K562 (cell line): Measurements from ENCODE around the gene CEND1. TPM values are rescaled to one million over a fixed set of nuclear protein-coding genes. Genes with fewer than 3 reads are reported as not detected.

Experiments used
- HNRNPL ChIP-seq: fragments of 200-400 bp; formaldehyde crosslinking; IDR thresholded peaks from 2 replicates; pipeline ENCODE4 v1.6.1; 2017; ENCODE audit warnings: low read depth, mild to moderate bottlenecking, low read length
- LCOR ChIP-seq: sonication (generic); formaldehyde crosslinking; IDR thresholded peaks from 2 replicates; pipeline ENCODE4 v1.8.0; 2022; ENCODE audit warnings: mild to moderate bottlenecking, missing genetic modification reagents
- RB1 ChIP-seq: fragments of 450-650 bp; IDR thresholded peaks from 2 replicates; pipeline ENCODE4 v1.6.1; 2017; ENCODE audit warnings: low read depth, mild to moderate bottlenecking
- SAFB2 ChIP-seq: fragments of 200-400 bp; formaldehyde crosslinking; IDR thresholded peaks from 2 replicates; pipeline ENCODE4 v1.6.1; 2018; ENCODE audit warnings: borderline replicate concordance, low read length, low read depth, moderate library complexity; ENCODE audit not compliant: severe bottlenecking
- SIN3A ChIP-seq, 2 experiments: fragments of 150-350 bp in 1 of 2; IDR thresholded peaks; 2 replicates each; pipeline ENCODE4 v1.6.1; 2011 to 2016; ENCODE audit warnings: borderline replicate concordance in 2 of 2, low read depth in 2 of 2, low read length in 2 of 2, mild to moderate bottlenecking in 2 of 2, moderate library complexity in 2 of 2; ENCODE audit not compliant: control insufficient read depth in 1 of 2
- TEAD4 ChIP-seq, 2 experiments: sonication (generic) in 1 of 2; formaldehyde crosslinking in 1 of 2; IDR thresholded peaks; 2 replicates each; pipeline versions ENCODE4 v1.6.1 to v1.8.0; 2012 to 2022; ENCODE audit warnings: borderline replicate concordance in 1 of 2, inconsistent platforms in 1 of 2, low read length in 1 of 2, mild to moderate bottlenecking in 1 of 2, missing genetic modification reagents in 1 of 2
- XRCC5 ChIP-seq: fragments of 200-400 bp; formaldehyde crosslinking; IDR thresholded peaks from 2 replicates; pipeline ENCODE4 v1.6.1; 2017; ENCODE audit warnings: low read depth, mild to moderate bottlenecking, low read length
- ZBTB1 ChIP-seq: sonication (generic); formaldehyde crosslinking; IDR thresholded peaks from 2 replicates; pipeline ENCODE4 v1.8.1; 2023; ENCODE audit warnings: missing genetic modification reagents, low read depth, mild to moderate bottlenecking, borderline replicate concordance
- ZNF79 ChIP-seq: fragments of 250-450 bp; sonication (Bioruptor Pico); IDR thresholded peaks from 2 replicates; pipeline ENCODE4 v1.4.0; 2020; ENCODE audit warnings: low read depth, mild to moderate bottlenecking, moderate library complexity
- polyA plus RNA-seq, 8 experiments: library from polyadenylated mRNA; depleted of rRNA in 4 of 8; stranded (reverse) in 5 of 8; unstranded in 3 of 8; fragments of >200 nt; fragmentation: Nextera tagmentation in 2 of 8; fragmentation: Illumina TruSeq in 1 of 8; extraction: Ambion mirVana in 2 of 8; extraction: Trizol in 1 of 8; gene quantifications; 2 replicates each; pipeline versions ENCODE4 v1.2.1 to v1.2.3, GENCODE V29; 2011 to 2014; ENCODE audit warnings: inconsistent platforms in 1 of 8, missing spikeins in 1 of 8
- total RNA-seq, 7 experiments: library from RNA; depleted of rRNA in 6 of 7; stranded (reverse); fragments of >200 nt in 6 of 7; fragmentation: Illumina TruSeq in 2 of 7; extraction: Trizol in 2 of 7; gene quantifications; 2 replicates each; pipeline versions ENCODE4 v1.2.1 to v1.2.3, GENCODE V29; 2011 to 2021; ENCODE audit warnings: low replicate concordance in 1 of 7
- TF ChIP-seq, protein P1 (sequence below), 3 experiments: fragments of 200-800 bp in 1 of 3; sonication (Bioruptor generic) in 1 of 3; sonication (generic) in 1 of 3; formaldehyde crosslinking in 1 of 3; IDR thresholded peaks; 2 replicates each; pipeline versions ENCODE4 v1.6.1 to v1.8.0; 2016 to 2022; ENCODE audit warnings: mild to moderate bottlenecking in 2 of 3, missing compliant biosample characterization in 2 of 3, missing genetic modification characterization in 2 of 3, missing genetic modification reagents in 1 of 3
- TF ChIP-seq, protein P2 (sequence below): fragments of 200-800 bp; sonication (Bioruptor generic); IDR thresholded peaks from 2 replicates; pipeline ENCODE4 v1.6.1; 2016; ENCODE audit warnings: missing genetic modification characterization, missing compliant biosample characterization
- TF ChIP-seq, protein P3 (sequence below): IDR thresholded peaks from 2 replicates; pipeline ENCODE4 v1.6.1; 2012; ENCODE audit warnings: low read depth, low read length, improper control_type of control experiment, borderline replicate concordance
- TF ChIP-seq, protein P4 (sequence below): IDR thresholded peaks from 2 replicates; pipeline ENCODE4 v1.6.1; 2011; ENCODE audit warnings: borderline replicate concordance, low read depth, mild to moderate bottlenecking, moderate library complexity, low read length; ENCODE audit not compliant: insufficient read depth, poor library complexity, severe bottlenecking

Gene CEND1
- total and polyA plus RNA-seq, 9 of the 15 experiments (the other 6 are each of a cell fraction or from before 2014, with no cell fraction given) = 0.13 to 0.18 (median 0.16) TPM; not detected in 6

DNA sequence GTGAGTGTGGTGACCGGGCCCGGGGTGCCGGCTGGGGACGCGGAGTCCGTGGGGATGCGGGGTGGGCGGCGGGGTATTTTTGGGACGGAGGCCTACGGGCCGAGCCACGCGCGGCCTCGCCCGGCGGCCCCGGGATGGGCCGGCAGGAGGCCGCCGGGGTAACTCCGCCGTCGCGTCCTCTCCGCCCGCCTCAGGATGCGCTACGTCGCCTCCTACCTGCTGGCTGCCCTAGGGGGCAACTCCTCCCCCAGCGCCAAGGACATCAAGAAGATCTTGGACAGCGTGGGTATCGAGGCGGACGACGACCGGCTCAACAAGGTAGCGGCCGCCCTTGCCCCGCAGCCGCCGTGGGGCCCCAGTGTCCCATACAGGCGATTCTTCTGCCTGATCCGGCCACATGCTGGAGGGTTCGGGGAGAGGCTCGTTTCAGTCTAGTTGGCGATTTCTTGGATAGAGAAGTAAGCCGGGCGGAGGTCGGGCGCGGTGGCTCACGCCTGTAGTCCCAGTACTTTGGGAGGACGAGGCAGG is 20.2 kb upstream of the CEND1 start (continued):
- TF ChIP-seq, protein P1, sequence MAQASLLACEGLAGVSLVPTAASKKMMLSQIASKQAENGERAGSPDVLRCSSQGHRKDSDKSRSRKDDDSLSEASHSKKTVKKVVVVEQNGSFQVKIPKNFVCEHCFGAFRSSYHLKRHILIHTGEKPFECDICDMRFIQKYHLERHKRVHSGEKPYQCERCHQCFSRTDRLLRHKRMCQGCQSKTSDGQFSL (CRISPR knock-in tag; IDR thresholded peaks at IDR 0.05) = no peak
- TF ChIP-seq, protein P1 (tag; IDR thresholded peaks at IDR 0.05) = 0 out of 4 replicates have a peak, but pooled peaks of 1 of the 2 experiments have one; percentile 7
- no peak for TF ChIP-seq RB1
- TF ChIP-seq, protein P2, sequence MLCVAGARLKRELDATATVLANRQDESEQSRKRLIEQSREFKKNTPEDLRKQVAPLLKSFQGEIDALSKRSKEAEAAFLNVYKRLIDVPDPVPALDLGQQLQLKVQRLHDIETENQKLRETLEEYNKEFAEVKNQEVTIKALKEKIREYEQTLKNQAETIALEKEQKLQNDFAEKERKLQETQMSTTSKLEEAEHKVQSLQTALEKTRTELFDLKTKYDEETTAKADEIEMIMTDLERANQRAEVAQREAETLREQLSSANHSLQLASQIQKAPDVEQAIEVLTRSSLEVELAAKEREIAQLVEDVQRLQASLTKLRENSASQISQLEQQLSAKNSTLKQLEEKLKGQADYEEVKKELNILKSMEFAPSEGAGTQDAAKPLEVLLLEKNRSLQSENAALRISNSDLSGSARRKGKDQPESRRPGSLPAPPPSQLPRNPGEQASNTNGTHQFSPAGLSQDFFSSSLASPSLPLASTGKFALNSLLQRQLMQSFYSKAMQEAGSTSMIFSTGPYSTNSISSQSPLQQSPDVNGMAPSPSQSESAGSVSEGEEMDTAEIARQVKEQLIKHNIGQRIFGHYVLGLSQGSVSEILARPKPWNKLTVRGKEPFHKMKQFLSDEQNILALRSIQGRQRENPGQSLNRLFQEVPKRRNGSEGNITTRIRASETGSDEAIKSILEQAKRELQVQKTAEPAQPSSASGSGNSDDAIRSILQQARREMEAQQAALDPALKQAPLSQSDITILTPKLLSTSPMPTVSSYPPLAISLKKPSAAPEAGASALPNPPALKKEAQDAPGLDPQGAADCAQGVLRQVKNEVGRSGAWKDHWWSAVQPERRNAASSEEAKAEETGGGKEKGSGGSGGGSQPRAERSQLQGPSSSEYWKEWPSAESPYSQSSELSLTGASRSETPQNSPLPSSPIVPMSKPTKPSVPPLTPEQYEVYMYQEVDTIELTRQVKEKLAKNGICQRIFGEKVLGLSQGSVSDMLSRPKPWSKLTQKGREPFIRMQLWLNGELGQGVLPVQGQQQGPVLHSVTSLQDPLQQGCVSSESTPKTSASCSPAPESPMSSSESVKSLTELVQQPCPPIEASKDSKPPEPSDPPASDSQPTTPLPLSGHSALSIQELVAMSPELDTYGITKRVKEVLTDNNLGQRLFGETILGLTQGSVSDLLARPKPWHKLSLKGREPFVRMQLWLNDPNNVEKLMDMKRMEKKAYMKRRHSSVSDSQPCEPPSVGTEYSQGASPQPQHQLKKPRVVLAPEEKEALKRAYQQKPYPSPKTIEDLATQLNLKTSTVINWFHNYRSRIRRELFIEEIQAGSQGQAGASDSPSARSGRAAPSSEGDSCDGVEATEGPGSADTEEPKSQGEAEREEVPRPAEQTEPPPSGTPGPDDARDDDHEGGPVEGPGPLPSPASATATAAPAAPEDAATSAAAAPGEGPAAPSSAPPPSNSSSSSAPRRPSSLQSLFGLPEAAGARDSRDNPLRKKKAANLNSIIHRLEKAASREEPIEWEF (CRISPR knock-in tag) = no peak
- no peak for TF ChIP-seq SIN3A (IDR thresholded peaks at IDR 0.05; ENCODE audit: borderline replicate concordance in 2 of 2, control insufficient read depth in 1 of 2, low read depth in 2 of 2, low read length in 2 of 2)
- peak; percentile 17 for TF ChIP-seq ZBTB1 (CRISPR knock-in tag)
- TF ChIP-seq SAFB2 = no peak
- TF ChIP-seq LCOR (CRISPR knock-in tag) = 0 out of 2 replicates have a peak, but pooled peaks have one; percentile 36
- TF ChIP-seq, protein P3, sequence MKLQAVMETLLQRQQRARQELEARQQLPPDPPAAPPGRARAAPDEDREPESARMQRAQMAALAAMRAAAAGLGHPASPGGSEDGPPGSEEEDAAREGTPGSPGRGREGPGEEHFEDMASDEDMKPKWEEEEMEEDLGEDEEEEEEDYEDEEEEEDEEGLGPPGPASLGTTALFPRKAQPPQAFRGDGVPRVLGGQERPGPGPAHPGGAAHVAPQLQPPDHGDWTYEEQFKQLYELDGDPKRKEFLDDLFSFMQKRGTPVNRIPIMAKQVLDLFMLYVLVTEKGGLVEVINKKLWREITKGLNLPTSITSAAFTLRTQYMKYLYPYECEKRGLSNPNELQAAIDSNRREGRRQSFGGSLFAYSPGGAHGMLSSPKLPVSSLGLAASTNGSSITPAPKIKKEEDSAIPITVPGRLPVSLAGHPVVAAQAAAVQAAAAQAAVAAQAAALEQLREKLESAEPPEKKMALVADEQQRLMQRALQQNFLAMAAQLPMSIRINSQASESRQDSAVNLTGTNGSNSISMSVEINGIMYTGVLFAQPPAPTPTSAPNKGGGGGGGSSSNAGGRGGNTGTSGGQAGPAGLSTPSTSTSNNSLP = no peak
- 0 out of 2 replicates have a peak, but pooled peaks have one; percentile 35 for TF ChIP-seq HNRNPL
- TF ChIP-seq, protein P4, sequence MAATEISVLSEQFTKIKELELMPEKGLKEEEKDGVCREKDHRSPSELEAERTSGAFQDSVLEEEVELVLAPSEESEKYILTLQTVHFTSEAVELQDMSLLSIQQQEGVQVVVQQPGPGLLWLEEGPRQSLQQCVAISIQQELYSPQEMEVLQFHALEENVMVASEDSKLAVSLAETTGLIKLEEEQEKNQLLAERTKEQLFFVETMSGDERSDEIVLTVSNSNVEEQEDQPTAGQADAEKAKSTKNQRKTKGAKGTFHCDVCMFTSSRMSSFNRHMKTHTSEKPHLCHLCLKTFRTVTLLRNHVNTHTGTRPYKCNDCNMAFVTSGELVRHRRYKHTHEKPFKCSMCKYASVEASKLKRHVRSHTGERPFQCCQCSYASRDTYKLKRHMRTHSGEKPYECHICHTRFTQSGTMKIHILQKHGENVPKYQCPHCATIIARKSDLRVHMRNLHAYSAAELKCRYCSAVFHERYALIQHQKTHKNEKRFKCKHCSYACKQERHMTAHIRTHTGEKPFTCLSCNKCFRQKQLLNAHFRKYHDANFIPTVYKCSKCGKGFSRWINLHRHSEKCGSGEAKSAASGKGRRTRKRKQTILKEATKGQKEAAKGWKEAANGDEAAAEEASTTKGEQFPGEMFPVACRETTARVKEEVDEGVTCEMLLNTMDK = peak; percentile 9
- no peak for TF ChIP-seq XRCC5
- no peak for TF ChIP-seq TEAD4 (IDR thresholded peaks at IDR 0.05; ENCODE audit: low read length)
- peak; percentile 14; the same call in 1 of the 2 replicates for TF ChIP-seq TEAD4 (CRISPR knock-in tag; IDR thresholded peaks at IDR 0.05; ENCODE audit: borderline replicate concordance)
- TF ChIP-seq ZNF79 (CRISPR knock-in tag) = no peak
